WERI-Rb-1 (cell line): ENCODE measurements around the gene LRRC2.

ENCODE experiments used
- DNase-seq: peaks from one replicate; pipeline ENCODE4 v3.0.0-alpha.2; 2020
- H3K27ac ChIP-seq: fragments of 250-450 bp; sonication (Bioruptor Pico); 2 replicates; pipeline ENCODE4 v1.5.1; 2020; ENCODE audit warnings: mild to moderate bottlenecking, moderate library complexity
- H3K27me3 ChIP-seq: fragments of 250-450 bp; sonication (Bioruptor Pico); 2 replicates; pipeline ENCODE4 v1.5.1; 2021; ENCODE audit warnings: mild to moderate bottlenecking, low read depth, moderate library complexity; ENCODE audit not compliant: insufficient read depth, severe bottlenecking
- H3K36me3 ChIP-seq: fragments of 250-450 bp; sonication (Bioruptor Pico); 2 replicates; pipeline ENCODE4 v1.5.1; 2020; ENCODE audit warnings: mild to moderate bottlenecking, moderate library complexity
- H3K4me3 ChIP-seq: 2 replicates; pipeline ENCODE4 v1.5.1; 2011; ENCODE audit warnings: low read depth, mild to moderate bottlenecking, control low read depth, low read length
- H3K9me3 ChIP-seq: fragments of 250-450 bp; sonication (Bioruptor Pico); 2 replicates; pipeline ENCODE4 v1.5.1; 2021; ENCODE audit warnings: mild to moderate bottlenecking, moderate library complexity; ENCODE audit not compliant: severe bottlenecking
- TF ChIP-seq, protein P1 (sequence below): IDR thresholded peaks from 2 replicates; pipeline ENCODE4 v1.5.1; 2011; ENCODE audit warnings: low read depth, mild to moderate bottlenecking, control low read depth, inconsistent platforms, low read length

LRRC2 gene

DNA sequence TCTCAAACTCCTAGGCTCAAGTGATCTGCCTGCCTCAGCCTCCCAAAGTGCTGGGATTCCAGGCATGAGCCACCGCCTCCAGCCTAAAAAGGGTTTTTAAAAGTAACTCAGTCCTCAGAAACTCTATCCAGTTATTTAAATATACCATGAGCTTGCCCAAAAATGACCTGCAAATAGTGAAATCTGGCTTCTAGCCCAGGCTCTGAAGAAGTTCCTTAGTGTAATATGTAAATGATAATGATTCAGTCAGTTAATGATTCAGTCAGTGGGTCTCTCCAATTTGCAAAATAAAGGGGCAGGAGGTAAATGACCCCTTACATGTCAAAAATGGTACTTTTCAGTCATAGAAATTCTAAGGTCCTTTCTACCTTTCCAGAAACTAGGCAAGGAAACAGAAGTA is 28.8 kb downstream of the LRRC2 start:
- H3K36me3 ChIP-seq: no peaks in the 10 kb centered on the region
- DNase-seq: no peak
- TF ChIP-seq, protein P1, sequence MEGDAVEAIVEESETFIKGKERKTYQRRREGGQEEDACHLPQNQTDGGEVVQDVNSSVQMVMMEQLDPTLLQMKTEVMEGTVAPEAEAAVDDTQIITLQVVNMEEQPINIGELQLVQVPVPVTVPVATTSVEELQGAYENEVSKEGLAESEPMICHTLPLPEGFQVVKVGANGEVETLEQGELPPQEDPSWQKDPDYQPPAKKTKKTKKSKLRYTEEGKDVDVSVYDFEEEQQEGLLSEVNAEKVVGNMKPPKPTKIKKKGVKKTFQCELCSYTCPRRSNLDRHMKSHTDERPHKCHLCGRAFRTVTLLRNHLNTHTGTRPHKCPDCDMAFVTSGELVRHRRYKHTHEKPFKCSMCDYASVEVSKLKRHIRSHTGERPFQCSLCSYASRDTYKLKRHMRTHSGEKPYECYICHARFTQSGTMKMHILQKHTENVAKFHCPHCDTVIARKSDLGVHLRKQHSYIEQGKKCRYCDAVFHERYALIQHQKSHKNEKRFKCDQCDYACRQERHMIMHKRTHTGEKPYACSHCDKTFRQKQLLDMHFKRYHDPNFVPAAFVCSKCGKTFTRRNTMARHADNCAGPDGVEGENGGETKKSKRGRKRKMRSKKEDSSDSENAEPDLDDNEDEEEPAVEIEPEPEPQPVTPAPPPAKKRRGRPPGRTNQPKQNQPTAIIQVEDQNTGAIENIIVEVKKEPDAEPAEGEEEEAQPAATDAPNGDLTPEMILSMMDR: no peak
- no peak overlapping the region for H3K4me3 ChIP-seq
- no peaks in the 10 kb centered on the region for H3K27me3 ChIP-seq
- no peaks in the 10 kb centered on the region for H3K9me3 ChIP-seq
- H3K27ac ChIP-seq: no peak overlapping the region

DNA sequence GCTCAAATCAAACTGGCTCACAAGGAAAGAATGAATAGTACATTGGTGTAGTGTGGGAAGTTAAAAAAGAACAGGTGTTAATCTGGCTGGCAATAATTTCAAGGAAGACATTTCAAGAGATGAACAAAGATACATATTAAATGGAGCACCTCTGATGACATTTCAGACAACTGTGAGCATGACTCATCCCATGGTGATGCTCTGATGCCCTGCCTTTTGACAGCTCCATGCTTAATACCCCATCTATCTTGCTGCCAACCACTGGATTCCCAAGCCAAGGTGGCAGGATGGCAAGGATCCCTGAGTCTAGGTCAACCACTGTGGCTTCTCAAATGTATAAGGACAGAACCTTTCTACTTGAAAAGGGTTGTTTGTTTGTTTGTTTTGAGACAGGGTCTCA is 29.3 kb downstream of the LRRC2 start:
- Histone ChIP-seq H3K27ac (no peak overlapping the region), H3K27me3 (no peaks in the 10 kb centered on the region), H3K4me3 (no peak overlapping the region), H3K36me3 (no peaks in the 10 kb centered on the region), H3K9me3 (no peaks in the 10 kb centered on the region)
- DNase-seq: no peak
- TF ChIP-seq, protein P1: no peak

DNA sequence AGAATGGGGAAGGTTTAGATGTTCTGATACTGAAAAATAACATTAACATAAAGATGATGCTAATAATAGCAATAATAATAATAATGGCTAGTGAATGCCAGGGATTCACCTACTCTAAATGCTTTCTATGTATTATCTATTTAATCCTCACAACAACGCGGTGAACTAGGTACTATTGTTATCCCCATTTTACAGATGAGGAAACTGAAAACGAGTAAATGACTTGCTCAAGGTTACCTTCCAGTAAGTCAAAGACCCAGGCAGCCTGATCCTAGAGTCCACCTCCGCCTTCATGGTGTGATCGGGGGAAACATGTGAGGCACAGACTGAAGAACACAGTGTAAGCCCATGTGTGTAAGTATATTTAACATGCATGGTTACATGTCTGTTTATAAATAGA is 30.4 kb downstream of the LRRC2 start:
- H3K27me3 ChIP-seq: no peaks in the 10 kb centered on the region
- H3K4me3 ChIP-seq: no peak overlapping the region
- no peaks in the 10 kb centered on the region for H3K36me3 ChIP-seq
- no peak for DNase-seq
- H3K27ac ChIP-seq: no peak overlapping the region
- H3K9me3 ChIP-seq: no peaks in the 10 kb centered on the region
- TF ChIP-seq, protein P1: no peak

GRCh38 chr3:46533091-46533490 is 33.0 kb downstream of the LRRC2 start:
- TF ChIP-seq, protein P1: no peak
- no peak overlapping the region for H3K27ac ChIP-seq

GRCh38 chr3:46527239-46527638 is 38.9 kb downstream of the LRRC2 start:
- H3K36me3 ChIP-seq: no peaks in the 10 kb centered on the region
- no peak overlapping the region for H3K27ac ChIP-seq
- TF ChIP-seq, protein P1: no peak
- no peaks in the 10 kb centered on the region for H3K27me3 ChIP-seq
- no peak overlapping the region for H3K4me3 ChIP-seq
- no peak for DNase-seq
- no peaks in the 10 kb centered on the region for H3K9me3 ChIP-seq

More at GRCh38 chr3:46533091-46533490, 33.0 kb downstream of the LRRC2 start:
- Histone ChIP-seq H3K36me3 (no peaks in the 10 kb centered on the region), H3K4me3 (no peak overlapping the region), H3K9me3 (no peaks in the 10 kb centered on the region), H3K27me3 (no peaks in the 10 kb centered on the region)
- DNase-seq: no peak

DNA sequence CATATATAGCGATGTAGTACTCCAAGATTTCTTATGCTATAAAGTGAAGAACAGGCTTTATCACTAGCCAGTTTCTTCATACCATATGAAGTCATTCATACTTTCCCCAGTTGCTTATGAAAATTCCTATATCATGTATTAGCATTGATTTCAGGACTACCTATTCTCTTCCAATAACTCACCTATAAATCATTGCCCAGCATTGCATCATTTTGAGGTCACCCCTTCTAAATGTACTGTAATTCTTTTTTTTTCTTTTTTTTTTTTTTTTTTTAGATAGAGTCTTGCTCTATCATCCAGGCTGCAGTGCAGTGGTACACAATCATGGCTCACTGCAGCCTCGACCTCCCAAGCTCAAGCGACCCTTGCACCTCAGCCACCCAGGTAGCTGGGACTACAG is 41.3 kb downstream of the LRRC2 start:
- no peaks in the 10 kb centered on the region for H3K27me3 ChIP-seq
- TF ChIP-seq, protein P1: no peak
- no peaks in the 10 kb centered on the region for H3K9me3 ChIP-seq
- H3K36me3 ChIP-seq: no peaks in the 10 kb centered on the region
- no peak for DNase-seq
- H3K4me3 ChIP-seq: no peak overlapping the region
- H3K27ac ChIP-seq: no peak overlapping the region
